OCI-LY1 (cell line): ENCODE results near the gene NCEH1.

Source experiments
- EZH2 ChIP-seq: fragments of 200-600 bp; sonication (generic), shearing (Covaris generic); IDR thresholded peaks from 2 replicates; pipeline ENCODE4 v1.8.0; 2017; ENCODE audit warnings: borderline replicate concordance, mixed run types, mild to moderate bottlenecking, antibody characterized with exemption, low read length, moderate library complexity, mixed read lengths
- TF ChIP-seq, protein P1 (sequence below): fragments of 200-600 bp; sonication (generic), shearing (Covaris generic); IDR thresholded peaks from 2 replicates; pipeline ENCODE4 v1.5.1; 2017; ENCODE audit warnings: mild to moderate bottlenecking, antibody characterized with exemption, low read length, moderate library complexity, mixed read lengths

- TF ChIP-seq, protein P1, sequence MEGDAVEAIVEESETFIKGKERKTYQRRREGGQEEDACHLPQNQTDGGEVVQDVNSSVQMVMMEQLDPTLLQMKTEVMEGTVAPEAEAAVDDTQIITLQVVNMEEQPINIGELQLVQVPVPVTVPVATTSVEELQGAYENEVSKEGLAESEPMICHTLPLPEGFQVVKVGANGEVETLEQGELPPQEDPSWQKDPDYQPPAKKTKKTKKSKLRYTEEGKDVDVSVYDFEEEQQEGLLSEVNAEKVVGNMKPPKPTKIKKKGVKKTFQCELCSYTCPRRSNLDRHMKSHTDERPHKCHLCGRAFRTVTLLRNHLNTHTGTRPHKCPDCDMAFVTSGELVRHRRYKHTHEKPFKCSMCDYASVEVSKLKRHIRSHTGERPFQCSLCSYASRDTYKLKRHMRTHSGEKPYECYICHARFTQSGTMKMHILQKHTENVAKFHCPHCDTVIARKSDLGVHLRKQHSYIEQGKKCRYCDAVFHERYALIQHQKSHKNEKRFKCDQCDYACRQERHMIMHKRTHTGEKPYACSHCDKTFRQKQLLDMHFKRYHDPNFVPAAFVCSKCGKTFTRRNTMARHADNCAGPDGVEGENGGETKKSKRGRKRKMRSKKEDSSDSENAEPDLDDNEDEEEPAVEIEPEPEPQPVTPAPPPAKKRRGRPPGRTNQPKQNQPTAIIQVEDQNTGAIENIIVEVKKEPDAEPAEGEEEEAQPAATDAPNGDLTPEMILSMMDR: no peak
- TF ChIP-seq EZH2: no peak
Observed at GRCh38 chr3:172647080-172647479, 63.8 kb downstream of the NCEH1 start.
